ENCODE results near the gene PNP.
"Not testable (repeated sequence)": the region's sequence is repeated elsewhere in the genome, so short reads cannot be mapped to it uniquely, and the experiment has no call there.

- TF ChIP-seq CTCF (conservative IDR thresholded peaks at IDR 0.05; ENCODE audit: low read length); EZH2phosphoT487 (IDR thresholded peaks at IDR 0.05; ENCODE audit: borderline replicate concordance, low read depth, low read length): not testable (repeated sequence)
Observed at GRCh38 chr14:20443650-20444049, 25.6 kb upstream of the PNP start.

Measured in OCI-LY7 (cell line).